Epidermal melanocyte (primary cell): ENCODE measurements around the gene PRR15L.

Experiments used
- DNase-seq: peaks from one replicate; pipeline ENCODE4 v3.0.0; 2011; ENCODE audit warnings: low spot score; ENCODE audit not compliant: insufficient read length

PRR15L gene

GRCh38 chr17:47902039-47902744 is 55.5 kb downstream of the PRR15L start:
- DNase-seq, result no peak
